SKM-1 (cell line): ENCODE measurements around the gene SHC4.
"Not testable (repeated sequence)": the region's sequence is repeated elsewhere in the genome, so short reads cannot be mapped to it uniquely, and the experiment has no call there.

Experiments
- DNase-seq: peaks from one replicate; lab custom pipeline; 2025; ENCODE audit not compliant: unreplicated experiment; lab: John Stamatoyannopoulos, UW

Gene SHC4

DNA sequence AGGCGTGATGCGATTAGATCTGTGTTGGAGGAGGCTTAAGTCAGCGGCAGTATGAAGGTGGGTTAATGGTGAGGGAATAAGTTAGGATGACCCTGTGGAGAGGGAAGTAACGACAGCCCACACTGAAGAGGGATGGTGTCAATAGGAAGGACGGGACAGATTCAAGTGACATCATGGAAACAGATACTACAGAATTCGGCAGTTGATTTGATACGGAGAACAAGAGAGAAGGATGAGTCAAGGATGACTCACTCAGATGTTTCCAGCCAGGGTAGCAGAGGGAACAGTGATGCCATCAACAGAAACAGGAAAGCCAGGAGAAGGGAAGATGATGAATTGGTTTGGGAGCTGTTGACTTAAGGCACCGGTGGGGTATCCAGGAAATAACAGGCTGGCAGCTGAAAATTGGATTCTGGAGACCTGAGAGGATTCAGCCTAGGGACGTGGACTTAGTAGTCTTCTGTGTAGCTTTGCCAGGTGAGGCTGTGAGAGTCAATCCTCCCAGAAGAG, 38.0 kb downstream of the SHC4 start:
- DNase-seq, result no peak

DNA sequence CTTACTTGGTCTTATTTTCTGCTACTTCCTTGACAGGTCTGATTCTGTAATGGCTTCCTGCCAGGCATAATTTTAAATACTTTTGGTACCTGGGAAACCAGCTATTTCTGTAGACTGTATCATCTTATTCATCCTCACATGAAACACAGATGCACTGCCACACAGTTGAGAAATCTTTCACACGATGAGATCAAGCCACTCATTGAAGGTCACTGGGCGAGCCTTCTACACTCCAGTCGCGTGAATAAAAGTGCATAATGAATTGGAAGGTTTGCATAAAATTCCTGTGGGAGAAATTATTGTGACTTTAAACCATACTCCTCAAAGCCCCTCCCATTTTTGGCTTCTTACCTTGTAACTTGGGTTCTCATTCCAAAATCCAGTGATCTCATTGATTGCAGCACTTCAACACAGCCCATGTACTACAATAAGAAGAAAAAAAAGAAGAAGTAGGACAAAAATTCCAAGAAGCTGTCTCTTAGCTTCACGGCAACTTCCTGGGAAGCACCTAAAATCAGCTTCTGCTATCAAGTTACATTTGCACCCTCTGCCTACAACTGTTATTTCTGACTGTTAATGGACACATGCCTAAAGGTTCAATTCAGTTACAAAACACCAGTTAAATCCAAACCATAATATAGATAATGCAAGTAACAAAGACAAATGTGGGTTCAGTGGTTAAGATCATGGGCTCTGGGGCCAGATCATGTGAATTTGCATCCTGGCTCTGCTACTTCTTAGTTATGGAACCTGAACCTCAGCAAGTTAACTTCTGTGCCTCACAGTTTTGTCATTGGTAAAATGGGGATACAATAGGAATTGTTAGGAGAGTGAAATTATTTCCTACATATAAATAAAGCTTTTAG, 39.0 kb downstream of the SHC4 start:
- DNase-seq, result no peak

DNA sequence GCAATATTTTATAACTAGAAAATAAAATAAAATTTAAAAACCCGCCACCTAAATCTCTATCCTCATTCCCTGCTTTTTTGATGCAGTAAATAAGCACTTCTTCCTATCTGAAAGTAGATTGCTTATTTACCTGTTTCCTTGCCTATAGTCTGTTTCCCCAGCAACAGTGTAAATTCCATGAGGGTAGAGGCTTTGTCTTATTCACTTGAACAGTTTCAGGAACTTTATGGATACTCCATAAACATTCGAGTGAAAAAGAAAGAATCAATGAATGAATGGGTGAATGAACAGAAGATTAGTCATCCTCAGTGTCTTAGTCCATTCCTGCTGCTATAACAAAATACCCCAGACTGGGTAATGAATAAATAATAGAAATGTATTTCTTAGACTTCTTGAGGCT, 41.7 kb downstream of the SHC4 start:
- DNase-seq, result no peak

DNA sequence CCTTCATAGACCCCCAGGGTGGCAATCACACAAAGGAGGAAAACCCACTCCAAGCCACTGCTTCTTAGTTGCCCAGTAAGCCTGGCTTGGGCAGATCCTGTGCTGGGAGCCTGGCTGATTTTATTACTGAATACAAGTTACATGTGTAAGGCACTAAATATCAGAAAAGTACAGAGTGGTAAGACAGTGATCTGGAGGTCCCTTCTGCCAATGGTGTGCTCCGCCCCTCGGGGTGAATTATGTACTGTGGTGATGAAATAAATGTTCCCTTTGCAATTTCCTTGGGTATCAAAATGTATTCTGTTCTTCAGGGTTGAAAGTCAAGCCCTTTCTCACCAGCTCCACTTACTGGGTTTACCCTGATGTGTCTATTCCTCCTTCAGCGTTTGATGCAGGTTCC, 47.0 kb downstream of the SHC4 start:
- DNase-seq, result no peak

DNA sequence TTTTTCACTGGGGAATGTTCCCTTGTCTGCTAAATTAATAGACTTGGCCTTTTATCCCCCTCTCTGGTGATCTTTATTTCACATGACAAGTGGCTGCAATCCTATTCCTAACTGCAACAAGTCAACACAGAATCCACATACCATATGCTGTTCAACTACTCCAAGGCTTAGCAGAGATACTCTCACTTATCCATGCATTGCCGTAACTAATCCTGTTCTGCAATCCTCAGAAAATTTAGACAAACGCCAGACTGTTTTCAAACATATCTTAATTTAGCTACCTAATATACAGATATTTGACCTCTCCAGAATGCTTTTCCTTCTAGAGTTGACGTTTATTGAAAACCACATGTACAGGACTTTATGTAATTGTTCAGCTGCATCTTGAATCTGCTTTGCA, 47.9 kb downstream of the SHC4 start:
- no peak for DNase-seq

DNA sequence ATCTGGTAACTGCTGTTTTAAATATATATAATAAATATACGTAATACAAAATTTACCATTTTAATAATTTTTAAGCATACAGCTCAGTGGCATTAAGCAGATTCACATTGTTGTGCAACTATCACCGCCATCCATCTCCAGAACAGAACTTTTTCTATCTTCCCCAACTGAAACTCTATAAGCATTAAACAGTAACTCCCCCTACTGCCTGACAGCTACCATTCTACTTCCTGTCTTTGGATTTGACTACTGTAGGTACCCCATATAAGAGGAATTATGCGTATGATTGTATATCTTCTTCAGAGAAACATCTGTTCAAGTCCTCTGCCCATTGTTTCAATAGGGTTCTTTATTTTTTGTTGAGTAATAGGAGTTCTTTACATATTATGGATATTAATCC, 49.0 kb downstream of the SHC4 start:
- DNase-seq, result no peak

DNA sequence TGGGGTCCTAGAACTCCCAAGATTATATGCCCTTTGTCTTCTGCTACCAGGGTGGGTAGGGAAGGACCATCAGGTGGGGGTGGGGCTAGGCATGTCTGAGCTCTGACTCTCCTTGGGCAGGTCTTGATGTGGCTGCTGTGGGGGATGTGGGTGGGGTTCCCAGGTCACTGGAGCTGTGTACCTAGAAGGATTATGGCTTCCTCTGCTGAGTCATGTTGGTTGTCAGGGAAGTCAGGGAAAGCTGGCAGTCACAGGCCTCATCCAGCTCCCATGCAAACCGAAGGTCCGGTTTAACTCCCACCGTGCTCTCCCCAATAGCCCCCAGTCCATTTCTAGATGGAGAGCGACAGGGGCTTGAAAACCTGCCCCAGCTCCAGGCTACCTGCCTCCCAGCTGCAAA, 50.6 kb downstream of the SHC4 start:
- DNase-seq, result no peak

DNA sequence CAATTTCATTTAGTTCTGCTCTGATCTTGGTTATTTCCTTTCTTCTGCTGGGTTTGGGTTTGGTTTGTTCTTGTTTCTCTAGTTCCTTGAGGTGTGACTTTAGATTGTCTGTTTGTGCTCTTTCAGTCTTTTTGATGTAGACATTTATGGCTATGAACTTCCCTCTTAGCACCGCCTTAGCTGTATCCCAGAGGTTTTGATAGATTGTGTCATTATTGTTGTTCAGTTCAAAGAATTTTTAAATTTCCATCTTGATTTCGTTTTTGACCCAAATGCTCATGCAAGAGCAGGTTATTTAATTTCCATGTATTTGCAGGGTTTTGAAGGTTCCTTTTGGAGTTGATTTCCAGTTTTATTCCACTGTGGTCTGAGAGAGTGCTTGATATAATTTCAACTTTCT, 53.2 kb downstream of the SHC4 start:
- DNase-seq, result not testable (repeated sequence)

DNA sequence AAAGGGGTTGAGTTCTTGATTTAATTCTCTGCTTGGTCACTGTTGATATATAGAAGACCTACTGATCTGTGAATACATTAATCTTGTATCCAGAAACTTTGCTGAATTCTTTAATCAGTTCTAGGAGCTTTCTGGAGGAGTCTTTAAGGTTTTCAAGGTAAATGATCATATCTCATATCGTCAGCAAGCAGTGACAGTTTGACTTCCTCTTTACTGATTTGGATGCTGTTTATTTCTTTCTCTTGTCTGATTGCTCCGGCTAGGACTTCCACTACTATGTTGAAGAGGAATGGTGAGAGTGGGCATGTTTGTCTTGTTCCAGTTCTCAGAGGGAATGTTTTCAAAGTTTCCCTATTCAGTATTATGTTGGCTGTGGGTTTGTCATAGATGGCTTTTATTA, 54.4 kb downstream of the SHC4 start:
- not testable (repeated sequence) for DNase-seq

DNA sequence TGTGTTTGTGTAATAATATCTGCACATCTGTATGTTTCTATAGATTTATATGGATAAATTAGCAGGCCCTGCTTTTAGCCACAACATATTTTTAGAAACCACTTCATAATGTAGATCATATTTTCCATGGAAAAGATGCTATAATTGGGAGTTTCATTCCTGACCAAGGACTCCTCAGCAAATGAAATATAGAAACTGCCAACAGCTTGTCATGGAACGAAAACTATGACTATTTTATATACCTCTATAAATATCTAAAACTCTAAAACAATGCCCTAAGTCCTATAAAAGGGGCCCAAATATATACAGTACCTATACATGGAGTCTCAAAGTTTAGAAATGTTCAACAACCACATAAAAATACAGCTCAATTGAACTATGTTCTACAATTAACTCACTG, 57.9 kb downstream of the SHC4 start:
- no peak for DNase-seq

DNA sequence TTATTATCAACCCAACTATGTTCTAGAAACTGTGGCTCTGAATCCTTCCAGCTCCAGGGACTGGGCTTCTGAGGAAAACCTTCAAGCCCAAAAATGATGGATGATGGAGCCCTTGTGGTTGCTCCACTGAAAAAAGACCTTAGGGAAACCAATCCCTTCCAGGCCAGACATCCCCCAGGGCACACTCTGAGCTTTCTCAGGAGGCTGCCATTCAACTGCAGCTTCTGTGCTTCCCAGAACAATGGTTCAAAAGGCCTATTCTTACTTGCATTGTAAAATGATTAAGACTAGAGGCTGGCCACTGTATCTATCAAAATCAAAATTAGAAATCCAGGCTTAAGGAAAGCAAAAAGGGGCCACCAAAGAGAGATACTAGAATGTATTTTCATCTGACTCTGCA, 58.5 kb downstream of the SHC4 start:
- no peak for DNase-seq

DNA sequence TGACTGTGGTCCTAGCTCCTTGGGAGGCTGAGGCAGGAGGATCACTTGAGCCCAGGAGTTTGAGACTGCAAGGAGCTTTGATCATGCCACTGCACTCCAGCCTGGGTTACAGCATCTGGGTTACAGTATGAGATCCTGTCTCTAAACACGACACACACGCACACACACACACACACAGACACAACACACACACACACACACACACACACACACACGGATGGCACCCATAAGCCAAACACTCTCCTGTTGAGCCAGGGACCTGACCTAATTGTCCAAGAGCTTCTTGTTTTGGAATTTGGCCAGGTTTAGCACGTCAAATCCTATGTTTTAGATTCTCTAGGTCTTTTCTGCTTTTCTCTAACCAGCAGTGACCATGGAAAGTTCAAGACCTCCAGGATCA, 59.0 kb downstream of the SHC4 start:
- DNase-seq, result no peak

DNA sequence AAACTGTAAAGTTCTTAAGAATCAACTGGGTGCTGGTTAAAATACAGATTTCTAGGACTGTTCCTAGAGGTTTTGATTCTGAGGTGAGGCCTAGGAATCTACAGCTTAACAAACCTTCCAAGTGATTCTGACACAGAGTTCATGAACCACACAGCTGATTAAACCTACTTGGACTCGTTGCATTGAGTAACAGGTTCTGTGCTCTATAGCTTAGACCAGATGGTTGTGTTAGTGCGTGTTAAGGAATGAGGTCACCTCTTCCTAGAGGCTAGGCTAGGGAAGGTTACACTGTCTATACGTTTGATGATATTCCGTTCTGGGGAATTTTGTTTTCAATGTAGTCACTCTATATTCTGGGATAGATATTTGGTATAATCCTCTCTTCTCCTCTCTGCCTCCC, 63.9 kb downstream of the SHC4 start:
- no peak for DNase-seq

DNA sequence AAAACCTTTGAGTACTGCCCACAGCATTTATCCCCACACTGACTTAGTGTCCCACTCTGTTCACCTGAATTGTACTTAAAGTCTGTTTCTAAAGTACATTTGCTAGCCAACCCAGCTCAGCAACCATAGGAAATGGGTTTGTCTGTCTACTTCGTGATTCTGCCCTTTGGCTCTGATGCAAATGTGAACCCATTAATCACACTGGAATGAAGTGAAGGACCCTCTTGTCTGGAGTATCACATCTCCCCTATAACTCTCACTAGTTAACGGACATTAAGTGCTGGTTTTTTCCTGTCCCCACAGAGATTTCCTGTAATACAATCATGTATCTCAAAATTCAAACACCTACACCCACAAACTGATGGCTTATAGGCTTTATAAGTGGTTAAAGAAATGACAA, 65.3 kb downstream of the SHC4 start:
- no peak for DNase-seq

DNA sequence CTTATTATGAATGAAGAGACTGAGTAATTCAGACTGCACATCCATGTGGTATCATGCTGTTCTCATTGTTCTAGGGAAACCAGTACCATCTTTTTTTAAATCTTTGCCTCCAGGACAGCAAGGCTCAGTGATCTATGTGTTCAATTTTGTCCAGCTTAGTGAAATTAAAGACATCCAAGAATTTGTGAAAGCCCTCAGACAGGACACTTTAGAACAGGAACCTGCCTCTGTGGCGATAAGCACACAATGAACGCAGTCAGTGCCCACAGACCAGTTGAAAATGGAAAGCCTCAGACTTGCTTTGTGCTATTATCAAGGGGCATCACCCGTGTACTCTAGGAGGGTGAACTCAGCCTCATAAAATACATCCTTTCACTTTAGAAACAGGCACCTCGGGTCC, 65.7 kb downstream of the SHC4 start:
- no peak for DNase-seq

DNA sequence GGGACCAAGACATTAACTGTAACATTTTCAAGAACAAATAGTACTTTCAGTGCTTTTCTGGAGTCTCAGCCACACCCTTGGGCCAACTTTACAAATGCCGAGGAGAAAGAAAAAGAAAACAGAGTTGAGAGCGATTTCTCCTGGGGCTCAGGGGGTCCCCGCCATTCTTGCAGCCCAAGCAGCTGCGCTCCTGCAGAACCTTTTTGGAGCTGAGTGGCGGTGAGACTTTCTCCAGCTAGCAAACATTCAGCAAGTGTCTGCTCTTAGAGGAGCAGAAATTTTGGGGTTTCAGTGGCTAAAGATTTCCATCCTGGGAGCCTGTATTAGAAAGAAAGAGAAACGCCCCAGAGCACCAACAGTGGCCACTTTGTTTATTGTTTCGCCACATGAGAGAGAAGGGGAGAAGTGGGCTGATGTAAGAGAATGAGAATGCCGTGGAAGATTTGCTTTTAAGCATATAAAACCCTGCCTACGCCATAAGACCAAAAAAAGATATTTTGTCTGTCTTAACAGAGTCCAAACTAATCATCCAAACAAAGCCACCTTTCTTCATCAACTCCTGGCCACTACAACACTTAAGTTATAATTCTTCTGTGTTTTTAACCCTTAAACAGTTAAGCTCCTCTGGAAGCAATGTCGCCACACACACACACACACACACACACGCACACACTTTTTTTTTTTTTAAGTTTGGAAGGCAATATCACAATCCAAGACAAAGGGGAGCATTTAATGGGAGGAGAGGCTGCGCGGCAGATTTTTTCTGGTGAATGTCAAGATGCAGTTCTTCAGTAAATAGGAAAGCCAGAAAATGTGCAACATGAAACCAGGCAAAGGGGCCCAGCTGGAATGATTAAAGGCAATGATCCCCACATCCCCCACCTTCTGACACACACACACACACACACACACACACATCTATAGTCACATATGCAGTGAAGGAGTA, 66.6 kb downstream of the SHC4 start:
- no peak for DNase-seq

DNA sequence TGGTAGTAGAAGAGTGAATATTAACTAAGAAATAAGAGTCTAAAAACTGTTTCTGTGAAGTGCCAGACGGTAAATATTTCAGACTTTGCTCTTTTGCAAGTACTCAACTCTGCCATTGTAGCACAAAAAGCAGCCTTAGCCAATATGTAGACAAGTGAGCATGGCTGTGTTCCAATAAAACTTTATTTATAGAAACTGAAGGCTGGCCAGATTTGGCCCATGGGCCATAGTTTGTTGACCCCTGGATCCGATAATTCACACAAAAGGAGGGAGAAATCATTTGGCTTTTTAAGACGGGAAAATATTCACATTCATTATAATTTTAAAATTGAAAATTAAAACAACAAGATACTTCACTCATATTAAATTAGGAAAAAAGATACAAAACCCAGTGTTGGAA, 70.4 kb downstream of the SHC4 start:
- no peak for DNase-seq

DNA sequence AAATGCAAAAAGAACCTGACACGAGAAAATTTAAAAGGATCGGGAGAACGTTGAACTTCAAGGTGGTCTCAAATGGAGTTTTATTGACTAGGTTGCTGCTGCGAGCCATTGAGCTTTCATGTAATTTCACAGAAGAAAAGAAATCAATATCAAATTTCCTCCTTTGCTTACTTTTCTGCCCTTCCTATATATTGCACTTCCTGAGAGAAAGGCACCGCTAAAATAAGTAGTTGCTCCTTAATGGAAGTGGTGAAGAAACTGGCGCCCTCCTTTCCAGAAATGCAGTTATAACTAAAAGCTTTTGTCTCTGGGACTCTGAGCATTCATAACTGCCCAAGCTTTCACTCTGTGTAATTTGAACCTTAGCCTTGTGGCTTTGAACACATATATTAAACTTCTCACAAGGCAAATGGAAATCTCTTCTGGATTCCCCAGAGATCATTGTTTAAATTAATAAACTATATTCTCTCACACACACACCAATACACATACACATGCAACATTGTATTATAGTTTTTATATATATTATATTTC, 72.4 kb downstream of the SHC4 start:
- DNase-seq, result no peak

DNA sequence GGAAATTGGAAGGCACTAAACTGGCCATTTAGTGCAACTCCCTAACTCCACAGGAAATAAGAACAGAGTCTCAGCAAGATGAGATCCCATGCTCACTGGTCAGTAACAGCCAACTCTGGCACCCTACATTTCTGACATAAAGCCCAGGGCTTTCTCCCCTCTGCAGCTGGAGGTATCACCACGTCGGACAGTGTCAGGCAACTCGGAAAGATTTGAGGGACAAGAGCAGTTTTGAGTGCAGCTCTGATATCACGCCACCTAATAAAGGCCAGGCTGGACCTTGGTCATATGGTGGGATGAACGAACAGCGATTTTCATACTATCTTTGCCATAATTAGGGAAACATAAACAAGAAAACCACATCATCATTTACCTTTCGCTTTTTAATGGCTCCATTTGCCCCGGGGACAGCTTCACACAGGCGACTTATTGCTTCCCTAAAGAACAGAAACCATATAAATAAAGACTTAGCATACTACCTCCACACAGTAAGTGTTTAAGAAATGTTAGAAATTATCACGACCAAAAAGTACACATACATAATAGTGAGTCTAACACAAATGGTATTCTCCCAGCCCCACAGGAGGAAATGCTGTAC, 73.2 kb downstream of the SHC4 start:
- DNase-seq, result no peak

DNA sequence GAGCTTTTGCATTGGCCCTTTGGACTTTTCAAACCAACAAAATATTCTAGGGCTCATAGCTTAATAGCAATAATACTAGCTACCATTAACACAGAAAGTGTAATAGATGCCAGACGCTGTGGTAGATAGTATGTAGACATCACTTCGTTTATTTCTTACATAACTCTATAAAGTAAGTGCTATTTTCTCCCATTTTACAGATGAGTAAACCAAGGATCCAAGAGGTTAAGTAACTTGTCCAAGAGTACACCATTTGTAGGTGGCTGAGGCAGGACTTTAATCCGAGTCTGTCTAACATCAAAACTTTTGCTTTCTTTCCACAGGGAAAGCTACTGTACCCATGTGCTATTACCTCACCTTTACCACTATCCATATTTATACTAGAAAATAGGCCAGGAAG, 73.8 kb downstream of the SHC4 start:
- no peak for DNase-seq

DNA sequence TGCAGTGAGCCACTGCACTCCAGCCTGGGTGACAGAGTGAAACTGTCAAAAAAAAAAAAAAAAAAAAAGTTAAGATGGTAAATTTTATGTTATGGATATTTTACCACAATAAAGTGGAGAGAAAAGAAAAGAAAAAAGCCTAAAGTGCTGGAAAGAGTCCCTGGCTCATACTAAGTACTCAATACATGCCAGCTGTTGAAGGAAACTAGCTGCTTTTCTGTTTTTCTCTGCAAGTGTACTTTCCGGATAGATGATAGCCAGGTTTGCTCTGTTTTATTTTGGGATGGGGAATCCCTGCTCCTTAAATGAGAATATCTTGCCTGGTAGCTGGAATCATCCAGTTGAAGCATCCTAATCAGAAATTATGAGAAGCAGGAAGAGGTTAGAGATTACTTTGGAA, 74.9 kb downstream of the SHC4 start:
- no peak for DNase-seq
